Islet precursor cell (in vitro differentiated cells): ENCODE results near the gene MRPL51.

Experiments used
- DNase-seq: peaks from one replicate; pipeline ENCODE4 v3.0.0-alpha.2; 2018

The MRPL51 gene

DNA sequence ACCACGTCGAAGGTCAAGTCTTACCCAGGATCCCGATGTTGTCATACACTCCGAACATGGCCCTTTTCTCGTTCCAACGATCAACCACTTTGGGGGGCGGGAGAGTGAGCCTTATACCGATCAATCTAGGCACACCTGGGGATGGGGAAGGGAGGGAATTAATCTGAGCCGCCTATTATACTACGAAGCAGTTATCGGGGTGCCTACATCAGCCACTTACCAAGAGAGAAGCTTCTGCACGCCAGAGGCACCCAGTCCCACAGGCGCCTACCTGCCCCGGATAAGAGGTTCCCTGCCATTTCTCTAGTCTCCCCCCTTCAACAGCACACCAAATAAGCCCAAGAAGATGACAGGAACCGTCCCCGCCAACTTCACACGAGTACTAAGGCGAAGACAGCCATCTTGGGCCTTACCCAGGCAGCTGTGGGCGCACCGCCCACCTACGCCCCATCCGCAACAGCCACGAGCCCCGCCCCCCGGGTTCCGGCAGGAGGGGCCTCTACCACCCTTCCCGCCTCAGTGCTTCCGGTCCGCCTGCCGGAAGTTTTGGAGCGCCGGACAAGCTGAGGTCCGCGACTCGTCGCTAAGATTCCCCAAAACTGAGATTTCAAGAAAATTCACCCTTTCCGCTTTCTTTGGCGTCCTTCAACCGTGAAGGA lies at the start of gene MRPL51:
MRPL51 (minus strand) TSS at position 425 of the 659 bp plus-strand sequence; CDS start at position 299, 126 bp downstream.
- peak; percentile 99 for DNase-seq

DNA sequence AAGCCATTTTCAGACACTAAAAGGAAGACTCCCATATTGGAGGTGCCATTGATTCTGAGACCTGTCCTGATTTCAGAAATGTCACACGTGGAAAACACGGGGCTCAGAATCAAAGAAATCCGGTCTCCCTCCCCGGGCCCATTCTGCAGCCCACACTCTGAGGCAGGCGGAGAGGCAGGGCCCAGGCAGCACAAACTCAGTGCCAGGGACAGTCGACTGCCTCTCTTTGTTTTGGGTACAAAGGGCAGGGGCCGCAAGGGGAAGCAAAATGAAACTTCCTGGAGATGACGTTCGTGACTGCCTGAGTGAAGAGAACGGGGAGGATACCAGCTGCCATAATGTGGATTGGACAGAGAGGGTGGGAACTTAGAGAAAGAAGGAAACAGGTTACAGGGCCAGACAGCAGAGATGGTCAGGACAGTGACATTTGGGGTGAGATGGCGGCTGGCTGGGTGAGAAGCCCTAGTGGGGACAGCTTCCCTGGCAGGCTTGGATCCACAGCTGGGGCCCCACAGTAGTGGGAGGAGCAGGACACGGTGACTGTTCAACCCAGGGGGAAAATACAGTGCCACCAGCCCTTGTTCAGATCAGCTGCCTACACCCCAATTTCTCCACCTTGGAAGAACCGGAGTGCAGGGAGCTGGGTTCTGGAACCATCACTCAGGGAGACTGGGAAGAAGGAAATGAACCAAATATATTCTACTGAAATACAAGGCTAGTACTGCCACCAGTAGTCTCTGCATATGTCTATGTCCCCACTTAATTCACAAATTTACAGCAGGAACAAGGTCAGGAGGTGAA lies 49.3 kb upstream of the MRPL51 start:
- DNase-seq, result no peak

DNA sequence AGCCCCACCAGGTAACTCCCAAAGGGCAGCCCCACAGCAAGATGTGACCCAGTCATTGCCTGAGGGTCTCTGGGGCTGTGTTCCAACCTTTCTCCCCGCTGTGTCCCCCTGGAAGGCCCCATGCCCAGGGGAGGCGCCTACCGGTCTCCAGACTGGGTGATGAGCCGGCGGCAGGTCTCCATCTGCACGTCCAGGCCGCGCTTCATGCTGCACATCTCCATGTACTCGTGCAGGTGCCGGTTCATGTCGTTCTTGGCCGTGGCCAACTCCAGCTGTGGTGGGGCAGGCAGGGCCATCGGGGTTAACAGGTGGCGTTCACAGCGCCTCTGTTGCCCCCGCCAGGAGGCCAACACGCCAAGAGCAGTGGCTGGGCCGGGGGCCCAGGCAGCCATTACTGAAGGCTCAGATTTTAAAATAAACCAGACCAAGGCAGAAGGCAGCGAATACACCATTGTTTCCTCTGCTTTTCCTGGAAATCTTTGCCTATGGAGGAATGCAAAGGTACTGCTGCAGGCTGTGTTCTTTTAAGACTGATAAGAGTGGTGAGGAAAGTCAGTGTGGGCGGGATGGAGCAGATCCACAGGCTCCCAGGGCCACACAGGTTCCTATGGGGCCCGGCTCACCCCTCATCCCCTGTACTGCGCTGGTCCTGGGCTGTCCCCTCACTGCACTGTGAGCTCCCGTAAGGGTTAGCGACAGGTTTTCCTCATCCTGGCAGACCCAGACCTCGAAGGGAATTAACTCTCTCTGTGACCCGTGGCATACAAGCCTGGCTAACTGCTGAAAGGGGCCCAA lies 48.5 kb upstream of the MRPL51 start:
- DNase-seq, result no peak

DNA sequence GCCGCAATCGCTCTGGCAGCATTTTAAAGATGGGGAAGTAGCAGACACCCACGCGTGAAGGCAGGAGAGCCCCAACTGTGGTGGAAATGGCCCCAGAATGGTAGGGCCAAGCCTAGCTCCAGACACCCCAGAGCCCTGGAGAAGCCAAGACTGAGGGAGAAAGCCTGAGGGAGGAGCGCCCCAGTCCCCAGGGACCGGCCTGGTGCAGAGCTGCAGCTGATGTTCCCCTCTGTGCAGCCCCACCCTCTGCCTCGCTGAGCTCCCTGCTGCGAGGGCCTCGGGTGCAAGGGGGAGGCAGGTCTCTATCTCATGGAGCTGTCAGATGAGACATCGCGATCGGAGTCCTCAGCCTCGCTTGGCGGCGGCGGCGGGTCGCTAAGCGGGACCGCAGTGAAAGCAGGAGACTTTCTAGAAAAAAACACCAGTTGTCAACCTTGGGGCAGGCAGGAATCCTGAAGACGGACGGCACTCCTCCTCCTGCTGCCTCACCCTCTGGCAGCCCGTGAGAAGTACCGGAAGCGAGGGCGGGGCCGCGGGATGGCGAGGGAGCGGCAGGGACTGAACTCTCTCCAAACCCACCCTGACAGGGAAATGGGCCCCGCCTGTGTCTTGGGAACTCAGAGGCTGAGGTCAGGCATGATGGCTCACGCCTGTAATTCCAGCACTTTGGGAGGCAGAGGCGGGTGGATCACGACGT lies 47.3 kb upstream of the MRPL51 start:
- DNase-seq, result peak; percentile 99

DNA sequence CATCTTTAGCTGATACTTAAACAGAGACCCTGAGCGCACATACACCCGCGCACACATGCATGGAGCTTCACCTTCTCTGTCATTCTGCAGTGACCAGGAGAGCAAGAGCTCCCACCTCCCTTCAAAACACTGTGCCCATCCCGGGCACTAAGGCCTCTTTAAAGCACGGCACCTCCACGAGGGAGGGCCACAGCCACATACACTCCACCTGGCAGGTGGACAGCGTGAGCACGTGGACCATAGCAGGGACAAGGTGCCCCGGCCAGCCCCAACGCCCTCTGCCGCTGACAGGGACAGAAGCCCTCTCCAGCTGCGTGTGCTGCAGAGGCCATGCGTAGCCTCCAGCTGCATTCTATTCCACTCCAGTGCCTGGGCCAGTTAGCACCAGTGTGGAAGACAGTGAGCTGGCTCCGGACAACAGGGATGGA lies 46.7 kb upstream of the MRPL51 start:
- DNase-seq, result peak; percentile 70

DNA sequence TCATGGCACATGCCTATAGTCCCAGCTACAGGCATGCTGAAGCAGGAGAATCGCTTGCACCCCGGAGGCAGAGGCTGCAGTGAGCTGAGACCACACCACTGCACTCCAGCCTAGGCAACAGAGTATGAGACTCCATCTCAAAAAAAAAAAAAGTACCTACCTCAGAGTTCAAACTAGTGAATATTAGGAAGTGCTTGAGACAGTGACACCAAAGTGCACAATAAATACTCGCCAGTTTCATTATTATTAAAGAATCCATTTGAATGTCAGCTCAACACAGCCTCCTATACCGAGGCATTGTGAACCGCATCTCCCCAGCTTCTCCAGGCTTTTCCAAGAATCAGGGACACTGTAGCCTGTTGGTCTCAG lies 46.2 kb upstream of the MRPL51 start:
- no peak for DNase-seq

DNA sequence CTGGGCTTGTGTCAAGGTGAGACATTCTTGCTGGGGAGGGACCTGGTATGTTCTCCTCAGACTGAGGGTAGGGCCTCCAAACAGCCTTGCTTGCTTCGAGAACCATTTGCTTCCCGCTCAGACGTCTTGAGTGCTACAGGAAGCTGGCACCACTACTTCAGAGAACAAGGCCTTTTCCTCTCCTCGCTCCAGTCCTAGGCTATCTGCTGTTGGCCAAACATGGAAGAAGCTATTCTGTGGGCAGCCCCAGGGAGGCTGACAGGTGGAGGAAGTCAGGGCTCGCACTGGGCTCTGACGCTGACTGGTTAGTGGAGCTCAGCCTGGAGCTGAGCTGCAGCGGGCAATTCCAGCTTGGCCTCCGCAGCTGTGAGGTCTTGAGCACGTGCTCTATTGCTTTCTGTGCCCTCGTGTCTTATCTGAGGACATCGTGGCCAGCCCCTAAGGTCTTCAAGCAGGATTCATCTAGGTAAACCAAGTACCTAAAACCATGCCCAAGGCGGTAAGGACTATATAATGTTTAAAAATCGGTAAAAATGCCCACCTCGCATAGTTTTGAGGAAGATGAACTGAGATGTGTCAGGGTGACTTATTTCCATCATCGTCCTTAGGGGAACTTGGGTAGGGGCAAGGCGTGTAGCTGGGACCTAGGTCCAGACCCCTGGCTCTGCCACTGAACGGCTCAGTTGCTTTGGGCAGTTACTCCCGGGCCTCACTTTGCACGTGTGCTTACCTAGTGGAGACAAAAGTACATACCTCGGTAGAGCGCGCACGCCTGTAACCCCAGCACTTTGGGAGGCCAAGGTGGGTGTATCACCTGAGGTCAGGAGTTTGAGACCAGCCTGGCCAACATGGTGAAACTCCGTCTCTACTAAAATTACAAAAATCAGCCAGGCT lies 45.6 kb upstream of the MRPL51 start:
- DNase-seq, result peak; percentile 74

DNA sequence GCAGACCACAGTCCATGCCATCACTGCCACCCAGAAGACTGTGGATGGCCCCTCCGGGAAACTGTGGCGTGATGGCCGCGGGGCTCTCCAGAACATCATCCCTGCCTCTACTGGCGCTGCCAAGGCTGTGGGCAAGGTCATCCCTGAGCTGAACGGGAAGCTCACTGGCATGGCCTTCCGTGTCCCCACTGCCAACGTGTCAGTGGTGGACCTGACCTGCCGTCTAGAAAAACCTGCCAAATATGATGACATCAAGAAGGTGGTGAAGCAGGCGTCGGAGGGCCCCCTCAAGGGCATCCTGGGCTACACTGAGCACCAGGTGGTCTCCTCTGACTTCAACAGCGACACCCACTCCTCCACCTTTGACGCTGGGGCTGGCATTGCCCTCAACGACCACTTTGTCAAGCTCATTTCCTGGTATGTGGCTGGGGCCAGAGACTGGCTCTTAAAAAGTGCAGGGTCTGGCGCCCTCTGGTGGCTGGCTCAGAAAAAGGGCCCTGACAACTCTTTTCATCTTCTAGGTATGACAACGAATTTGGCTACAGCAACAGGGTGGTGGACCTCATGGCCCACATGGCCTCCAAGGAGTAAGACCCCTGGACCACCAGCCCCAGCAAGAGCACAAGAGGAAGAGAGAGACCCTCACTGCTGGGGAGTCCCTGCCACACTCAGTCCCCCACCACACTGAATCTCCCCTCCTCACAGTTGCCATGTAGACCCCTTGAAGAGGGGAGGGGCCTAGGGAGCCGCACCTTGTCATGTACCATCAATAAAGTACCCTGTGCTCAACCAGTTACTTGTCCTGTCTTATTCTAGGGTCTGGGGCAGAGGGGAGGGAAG lies 44.7 kb upstream of the MRPL51 start:
- peak; percentile 92 for DNase-seq

DNA sequence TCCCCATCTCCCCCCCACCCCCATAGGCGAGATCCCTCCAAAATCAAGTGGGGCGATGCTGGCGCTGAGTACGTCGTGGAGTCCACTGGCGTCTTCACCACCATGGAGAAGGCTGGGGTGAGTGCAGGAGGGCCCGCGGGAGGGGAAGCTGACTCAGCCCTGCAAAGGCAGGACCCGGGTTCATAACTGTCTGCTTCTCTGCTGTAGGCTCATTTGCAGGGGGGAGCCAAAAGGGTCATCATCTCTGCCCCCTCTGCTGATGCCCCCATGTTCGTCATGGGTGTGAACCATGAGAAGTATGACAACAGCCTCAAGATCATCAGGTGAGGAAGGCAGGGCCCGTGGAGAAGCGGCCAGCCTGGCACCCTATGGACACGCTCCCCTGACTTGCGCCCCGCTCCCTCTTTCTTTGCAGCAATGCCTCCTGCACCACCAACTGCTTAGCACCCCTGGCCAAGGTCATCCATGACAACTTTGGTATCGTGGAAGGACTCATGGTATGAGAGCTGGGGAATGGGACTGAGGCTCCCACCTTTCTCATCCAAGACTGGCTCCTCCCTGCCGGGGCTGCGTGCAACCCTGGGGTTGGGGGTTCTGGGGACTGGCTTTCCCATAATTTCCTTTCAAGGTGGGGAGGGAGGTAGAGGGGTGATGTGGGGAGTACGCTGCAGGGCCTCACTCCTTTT lies 44.0 kb upstream of the MRPL51 start:
- DNase-seq, result no peak

DNA sequence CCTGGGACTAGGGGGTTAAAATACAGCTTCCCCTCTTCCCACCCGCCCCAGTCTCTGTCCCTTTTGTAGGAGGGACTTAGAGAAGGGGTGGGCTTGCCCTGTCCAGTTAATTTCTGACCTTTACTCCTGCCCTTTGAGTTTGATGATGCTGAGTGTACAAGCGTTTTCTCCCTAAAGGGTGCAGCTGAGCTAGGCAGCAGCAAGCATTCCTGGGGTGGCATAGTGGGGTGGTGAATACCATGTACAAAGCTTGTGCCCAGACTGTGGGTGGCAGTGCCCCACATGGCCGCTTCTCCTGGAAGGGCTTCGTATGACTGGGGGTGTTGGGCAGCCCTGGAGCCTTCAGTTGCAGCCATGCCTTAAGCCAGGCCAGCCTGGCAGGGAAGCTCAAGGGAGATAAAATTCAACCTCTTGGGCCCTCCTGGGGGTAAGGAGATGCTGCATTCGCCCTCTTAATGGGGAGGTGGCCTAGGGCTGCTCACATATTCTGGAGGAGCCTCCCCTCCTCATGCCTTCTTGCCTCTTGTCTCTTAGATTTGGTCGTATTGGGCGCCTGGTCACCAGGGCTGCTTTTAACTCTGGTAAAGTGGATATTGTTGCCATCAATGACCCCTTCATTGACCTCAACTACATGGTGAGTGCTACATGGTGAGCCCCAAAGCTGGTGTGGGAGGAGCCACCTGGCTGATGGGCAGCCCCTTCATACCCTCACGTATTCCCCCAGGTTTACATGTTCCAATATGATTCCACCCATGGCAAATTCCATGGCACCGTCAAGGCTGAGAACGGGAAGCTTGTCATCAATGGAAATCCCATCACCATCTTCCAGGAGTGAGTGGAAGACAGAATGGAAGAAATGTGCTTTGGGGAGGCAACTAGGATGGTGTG lies 43.1 kb upstream of the MRPL51 start:
- no peak for DNase-seq

DNA sequence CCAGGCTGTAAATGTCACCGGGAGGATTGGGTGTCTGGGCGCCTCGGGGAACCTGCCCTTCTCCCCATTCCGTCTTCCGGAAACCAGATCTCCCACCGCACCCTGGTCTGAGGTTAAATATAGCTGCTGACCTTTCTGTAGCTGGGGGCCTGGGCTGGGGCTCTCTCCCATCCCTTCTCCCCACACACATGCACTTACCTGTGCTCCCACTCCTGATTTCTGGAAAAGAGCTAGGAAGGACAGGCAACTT lies 42.6 kb upstream of the MRPL51 start:
- no peak for DNase-seq

DNA sequence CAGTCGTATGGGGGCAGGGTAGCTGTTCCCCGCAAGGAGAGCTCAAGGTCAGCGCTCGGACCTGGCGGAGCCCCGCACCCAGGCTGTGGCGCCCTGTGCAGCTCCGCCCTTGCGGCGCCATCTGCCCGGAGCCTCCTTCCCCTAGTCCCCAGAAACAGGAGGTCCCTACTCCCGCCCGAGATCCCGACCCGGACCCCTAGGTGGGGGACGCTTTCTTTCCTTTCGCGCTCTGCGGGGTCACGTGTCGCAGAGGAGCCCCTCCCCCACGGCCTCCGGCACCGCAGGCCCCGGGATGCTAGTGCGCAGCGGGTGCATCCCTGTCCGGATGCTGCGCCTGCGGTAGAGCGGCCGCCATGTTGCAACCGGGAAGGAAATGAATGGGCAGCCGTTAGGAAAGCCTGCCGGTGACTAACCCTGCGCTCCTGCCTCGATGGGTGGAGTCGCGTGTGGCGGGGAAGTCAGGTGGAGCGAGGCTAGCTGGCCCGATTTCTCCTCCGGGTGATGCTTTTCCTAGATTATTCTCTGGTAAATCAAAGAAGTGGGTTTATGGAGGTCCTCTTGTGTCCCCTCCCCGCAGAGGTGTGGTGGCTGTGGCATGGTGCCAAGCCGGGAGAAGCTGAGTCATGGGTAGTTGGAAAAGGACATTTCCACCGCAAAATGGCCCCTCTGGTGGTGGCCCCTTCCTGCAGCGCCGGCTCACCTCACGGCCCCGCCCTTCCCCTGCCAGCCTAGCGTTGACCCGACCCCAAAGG lies 42.1 kb upstream of the MRPL51 start:
- peak; percentile 79 for DNase-seq

DNA sequence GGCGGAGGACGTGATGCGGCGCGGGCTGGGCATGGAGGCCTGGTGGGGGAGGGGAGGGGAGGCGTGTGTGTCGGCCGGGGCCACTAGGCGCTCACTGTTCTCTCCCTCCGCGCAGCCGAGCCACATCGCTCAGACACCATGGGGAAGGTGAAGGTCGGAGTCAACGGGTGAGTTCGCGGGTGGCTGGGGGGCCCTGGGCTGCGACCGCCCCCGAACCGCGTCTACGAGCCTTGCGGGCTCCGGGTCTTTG lies 41.6 kb upstream of the MRPL51 start:
- DNase-seq, result no peak

DNA sequence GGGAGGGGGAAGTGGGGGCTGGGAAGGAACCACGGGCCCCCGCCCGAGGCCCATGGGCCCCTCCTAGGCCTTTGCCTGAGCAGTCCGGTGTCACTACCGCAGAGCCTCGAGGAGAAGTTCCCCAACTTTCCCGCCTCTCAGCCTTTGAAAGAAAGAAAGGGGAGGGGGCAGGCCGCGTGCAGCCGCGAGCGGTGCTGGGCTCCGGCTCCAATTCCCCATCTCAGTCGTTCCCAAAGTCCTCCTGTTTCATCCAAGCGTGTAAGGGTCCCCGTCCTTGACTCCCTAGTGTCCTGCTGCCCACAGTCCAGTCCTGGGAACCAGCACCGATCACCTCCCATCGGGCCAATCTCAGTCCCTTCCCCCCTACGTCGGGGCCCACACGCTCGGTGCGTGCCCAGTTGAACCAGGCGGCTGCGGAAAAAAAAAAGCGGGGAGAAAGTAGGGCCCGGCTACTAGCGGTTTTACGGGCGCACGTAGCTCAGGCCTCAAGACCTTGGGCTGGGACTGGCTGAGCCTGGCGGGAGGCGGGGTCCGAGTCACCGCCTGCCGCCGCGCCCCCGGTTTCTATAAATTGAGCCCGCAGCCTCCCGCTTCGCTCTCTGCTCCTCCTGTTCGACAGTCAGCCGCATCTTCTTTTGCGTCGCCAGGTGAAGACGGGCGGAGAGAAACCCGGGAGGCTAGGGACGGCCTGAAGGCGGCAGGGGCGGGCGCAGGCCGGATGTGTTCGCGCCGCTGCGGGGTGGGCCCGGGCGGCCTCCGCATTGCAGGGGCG lies 41.0 kb upstream of the MRPL51 start, which contains the start of gene GAPDH:
GAPDH (plus strand) TSS at position 595 of the 772 bp plus-strand sequence. CDS start 316 bp downstream, outside the sequence.
- DNase-seq, result peak; percentile 98

DNA sequence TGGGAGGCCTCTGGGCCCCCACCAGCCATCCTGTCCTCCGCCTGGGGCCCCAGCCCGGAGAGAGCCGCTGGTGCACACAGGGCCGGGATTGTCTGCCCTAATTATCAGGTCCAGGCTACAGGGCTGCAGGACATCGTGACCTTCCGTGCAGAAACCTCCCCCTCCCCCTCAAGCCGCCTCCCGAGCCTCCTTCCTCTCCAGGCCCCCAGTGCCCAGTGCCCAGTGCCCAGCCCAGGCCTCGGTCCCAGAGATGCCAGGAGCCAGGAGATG lies 40.5 kb upstream of the MRPL51 start:
- no peak for DNase-seq

DNA sequence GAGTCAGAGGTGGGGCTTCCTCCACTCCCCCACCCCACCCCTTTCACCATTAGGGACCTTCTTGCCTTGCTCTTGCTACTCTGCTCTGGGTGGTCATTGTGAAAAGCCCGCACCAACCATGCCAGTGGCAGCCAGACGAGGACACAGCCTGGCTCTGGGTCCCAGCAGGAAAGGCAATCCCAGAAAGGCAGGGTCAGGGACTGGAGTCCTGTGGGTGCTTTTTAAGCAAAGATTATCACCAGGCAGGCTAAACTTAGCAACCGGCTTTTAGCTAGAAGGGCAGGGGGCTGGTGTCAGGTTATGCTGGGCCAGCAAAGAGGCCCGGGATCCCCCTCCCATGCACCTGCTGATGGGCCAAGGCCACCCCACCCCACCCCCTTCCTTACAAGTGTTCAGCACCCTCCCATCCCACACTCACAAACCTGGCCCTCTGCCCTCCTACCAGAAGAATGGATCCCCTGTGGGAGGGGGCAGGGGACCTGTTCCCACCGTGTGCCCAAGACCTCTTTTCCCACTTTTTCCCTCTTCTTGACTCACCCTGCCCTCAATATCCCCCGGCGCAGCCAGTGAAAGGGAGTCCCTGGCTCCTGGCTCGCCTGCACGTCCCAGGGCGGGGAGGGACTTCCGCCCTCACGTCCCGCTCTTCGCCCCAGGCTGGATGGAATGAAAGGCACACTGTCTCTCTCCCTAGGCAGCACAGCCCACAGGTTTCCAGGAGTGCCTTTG lies 40.0 kb upstream of the MRPL51 start:
- peak; percentile 99 for DNase-seq

DNA sequence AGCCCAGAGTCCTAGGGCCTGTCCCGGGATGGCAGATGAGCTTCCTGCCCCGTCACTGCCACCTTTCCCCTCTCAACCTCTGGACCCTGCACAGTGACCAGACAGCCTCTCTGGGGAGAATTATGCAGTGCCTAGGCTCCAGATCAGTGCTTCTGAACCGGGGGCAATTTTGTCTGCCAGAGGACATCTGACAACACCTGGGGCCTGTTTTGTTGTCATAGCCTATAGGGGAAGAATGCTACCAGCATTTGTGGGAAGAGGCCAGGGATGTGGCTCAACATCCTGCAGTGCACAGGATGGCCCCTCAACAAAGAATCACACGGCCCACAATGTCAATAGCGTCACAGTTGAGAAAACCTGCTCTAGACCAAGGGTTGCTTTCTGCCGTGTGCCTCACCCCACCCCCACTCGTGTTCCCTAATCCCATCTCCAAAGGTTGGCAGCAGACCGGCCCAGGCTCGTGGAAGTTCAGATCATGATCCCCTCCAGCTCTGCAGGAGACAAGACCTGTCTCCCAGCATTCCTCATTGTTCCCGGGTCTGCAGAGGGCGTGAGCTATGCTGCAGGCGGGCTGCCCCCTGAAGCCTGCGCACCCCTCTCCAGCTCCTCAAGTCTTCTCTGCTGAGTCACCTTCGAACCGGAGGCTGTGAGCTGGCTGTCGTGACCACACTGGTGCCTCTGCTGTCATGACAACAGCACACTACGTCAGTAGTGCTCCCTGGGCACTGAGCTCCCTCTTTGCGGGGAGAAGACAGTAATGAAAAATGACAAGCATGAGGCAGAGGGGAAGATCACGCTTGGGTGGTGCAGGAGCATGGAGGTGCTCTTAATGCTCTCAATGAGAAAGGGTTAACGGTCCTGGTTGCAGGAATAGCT lies 39.2 kb upstream of the MRPL51 start:
- peak; percentile 98 for DNase-seq
